Mucosa of stomach (tissue), 1 donor: ENCODE results near the gene ZNF106.

Source experiments
- H3K27me3 ChIP-seq: one replicate; pipeline ENCODE4 v1.7.0; 2013; ENCODE audit warnings: mild to moderate bottlenecking, low read length; ENCODE audit not compliant: control insufficient read depth, insufficient read depth
- H3K36me3 ChIP-seq: one replicate; pipeline ENCODE4 v1.7.0; 2013; ENCODE audit warnings: low read length; ENCODE audit not compliant: control insufficient read depth, insufficient read depth
- H3K4me1 ChIP-seq: one replicate; pipeline ENCODE4 v1.7.0; 2013; ENCODE audit warnings: mild to moderate bottlenecking, low read length; ENCODE audit not compliant: control insufficient read depth, insufficient read depth
- H3K4me3 ChIP-seq: one replicate; pipeline ENCODE4 v1.7.0; 2013; ENCODE audit warnings: low read length
- H3K9ac ChIP-seq: one replicate; pipeline ENCODE4 v1.7.0; 2013; ENCODE audit warnings: mild to moderate bottlenecking, low read length, moderate library complexity
- H3K9me3 ChIP-seq: one replicate; pipeline ENCODE4 v1.7.0; 2013; ENCODE audit warnings: mild to moderate bottlenecking, low read length, moderate library complexity; ENCODE audit not compliant: control insufficient read depth
- donor health status: Pancreatic carcinoma.

ZNF106 gene

DNA sequence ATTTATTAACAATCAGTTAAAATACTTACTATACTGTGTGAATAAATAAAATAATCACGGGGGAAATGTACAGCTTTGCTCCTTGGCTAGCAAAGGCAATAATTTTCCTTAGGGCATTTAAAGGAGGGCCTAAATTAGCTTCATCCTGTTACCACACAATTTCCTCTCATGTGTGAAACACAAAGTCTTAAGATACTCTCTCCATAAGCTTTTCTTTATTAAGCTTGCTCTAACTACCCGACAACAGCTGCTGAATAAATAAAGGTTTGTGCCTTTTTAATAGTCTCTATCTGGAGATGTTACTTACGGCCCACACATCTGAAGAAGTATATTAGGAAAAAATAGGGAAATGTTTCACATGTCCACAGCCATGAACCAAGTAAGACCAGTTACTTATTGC, 29.7 kb downstream of the ZNF106 start:
- Histone ChIP-seq H3K36me3 (no peaks in the 10 kb centered on the region), H3K4me3 (no peak overlapping the region), H3K4me1 (peaks cover 7% of the 10 kb centered on the region), H3K9ac (no peak overlapping the region), H3K27me3 (no peaks in the 10 kb centered on the region), H3K9me3 (no peaks in the 10 kb centered on the region)

DNA sequence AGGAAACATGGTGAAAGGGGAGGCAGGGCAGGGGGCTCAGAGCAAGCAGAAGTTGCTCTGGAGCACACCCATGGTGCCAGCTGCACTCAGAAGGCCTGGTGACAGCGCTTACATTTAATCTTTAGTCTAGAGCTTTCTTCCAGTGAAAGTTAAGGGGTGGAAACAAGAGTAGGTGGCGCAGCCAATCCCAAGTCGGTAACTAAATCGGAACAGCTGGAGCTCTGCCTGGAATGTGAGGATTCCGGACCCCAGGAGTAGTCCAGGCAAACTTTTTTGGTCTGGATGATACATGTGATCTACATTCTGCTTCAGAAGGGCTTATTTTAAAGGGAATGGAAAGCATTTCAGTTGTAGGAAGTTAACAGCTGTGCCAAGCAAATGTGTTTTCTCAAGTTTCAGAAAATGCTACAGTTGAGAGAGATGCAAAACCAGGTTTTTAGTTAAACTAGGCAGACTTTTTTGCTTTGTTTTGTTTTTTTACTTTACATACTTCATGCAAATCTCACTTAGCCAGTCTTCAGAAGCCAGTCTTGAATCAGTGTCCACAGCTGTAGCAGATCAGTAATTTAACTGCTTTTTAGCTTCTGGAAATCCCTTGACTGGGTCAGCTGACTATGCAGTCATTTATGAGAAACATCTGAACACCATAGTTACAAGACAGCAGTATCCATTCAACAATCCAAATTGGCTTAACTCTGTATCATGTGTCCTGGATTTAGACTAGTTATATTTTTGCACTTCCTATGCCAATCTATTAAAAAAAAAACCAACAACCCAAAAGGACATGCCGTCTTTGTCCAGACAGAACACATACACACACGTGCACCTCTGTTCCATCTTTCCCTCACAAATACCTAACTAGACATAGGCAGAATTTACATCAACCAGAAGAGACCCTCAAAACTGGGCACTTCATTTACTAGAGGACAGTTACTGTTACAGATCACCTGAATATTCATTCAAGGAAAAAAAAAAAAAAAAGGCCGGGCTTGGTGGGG, 33.2 kb downstream of the ZNF106 start:
- H3K9ac ChIP-seq = no peak overlapping the region

DNA sequence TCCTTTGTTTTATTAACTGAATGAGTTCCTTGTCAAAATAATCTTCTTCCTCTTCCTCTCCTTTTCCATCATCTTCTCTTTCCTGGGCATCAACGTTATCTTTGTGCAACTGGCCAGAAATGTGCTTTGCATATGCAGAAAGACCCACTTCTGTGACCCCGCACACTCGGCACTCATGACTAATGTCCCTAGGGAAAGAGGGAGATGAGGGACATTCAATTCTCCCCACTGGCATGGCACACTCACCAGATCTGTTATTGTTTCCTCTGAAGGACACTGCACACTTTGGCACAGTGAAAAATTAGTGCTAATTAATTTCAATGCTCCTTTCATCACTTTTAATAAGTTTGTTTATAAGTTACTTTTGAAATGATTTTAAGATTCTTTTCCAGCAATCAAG, 34.0 kb downstream of the ZNF106 start:
- Histone ChIP-seq H3K9me3 (no peaks in the 10 kb centered on the region), H3K36me3 (no peaks in the 10 kb centered on the region), H3K4me3 (no peak overlapping the region), H3K9ac (no peak overlapping the region), H3K4me1 (peaks cover 14% of the 10 kb centered on the region), H3K27me3 (no peaks in the 10 kb centered on the region)

More for the DNA sequence above, 33.2 kb downstream of the ZNF106 start:
- H3K4me3 ChIP-seq = no peak overlapping the region
- H3K27me3 ChIP-seq = no peaks in the 10 kb centered on the region
- no peaks in the 10 kb centered on the region for H3K36me3 ChIP-seq
- no peaks in the 10 kb centered on the region for H3K9me3 ChIP-seq
- H3K4me1 ChIP-seq = peaks cover 14% of the 10 kb centered on the region

DNA sequence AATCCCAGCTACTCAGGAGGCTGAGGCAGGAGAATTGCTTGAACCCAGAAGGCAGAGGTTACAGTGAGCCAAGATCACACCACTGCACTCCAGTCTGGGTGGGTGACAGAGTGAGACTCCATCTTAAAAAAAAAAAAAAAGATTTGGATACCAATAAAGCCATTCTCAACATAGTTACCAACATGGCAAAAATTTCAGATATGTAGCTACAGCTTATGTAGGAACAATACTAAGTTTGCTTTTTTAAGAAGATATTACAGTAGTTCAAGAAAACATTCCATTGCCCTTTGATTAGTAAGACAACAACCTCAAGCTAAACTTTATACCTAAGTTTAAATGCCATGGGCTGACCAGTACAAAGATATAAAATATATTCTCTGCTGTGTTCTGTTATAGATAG, 34.4 kb downstream of the ZNF106 start:
- Histone ChIP-seq H3K4me1 (peaks cover 14% of the 10 kb centered on the region), H3K9me3 (no peaks in the 10 kb centered on the region), H3K36me3 (no peaks in the 10 kb centered on the region), H3K9ac (no peak overlapping the region), H3K27me3 (no peaks in the 10 kb centered on the region), H3K4me3 (no peak overlapping the region)

DNA sequence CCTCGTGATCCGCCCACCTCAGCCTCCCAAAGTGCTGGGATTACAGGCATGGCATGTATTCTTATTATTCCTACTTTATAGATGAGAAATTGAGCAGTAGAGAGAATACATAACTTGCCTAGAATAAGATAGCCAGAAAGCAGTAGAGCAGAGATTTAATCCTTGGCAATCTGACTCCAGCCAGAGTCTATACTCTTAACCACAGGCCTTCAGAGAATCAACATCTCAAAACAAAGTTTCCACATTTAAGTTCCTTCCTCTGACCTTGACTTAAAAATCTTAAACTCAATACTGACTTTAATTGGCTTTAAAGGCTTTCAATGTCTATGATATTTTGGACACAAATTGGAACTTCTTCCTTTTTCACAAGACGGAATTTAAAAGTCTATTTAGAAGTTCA, 37.1 kb downstream of the ZNF106 start:
- Histone ChIP-seq H3K9ac (no peak overlapping the region), H3K4me1 (peaks cover 14% of the 10 kb centered on the region)

DNA sequence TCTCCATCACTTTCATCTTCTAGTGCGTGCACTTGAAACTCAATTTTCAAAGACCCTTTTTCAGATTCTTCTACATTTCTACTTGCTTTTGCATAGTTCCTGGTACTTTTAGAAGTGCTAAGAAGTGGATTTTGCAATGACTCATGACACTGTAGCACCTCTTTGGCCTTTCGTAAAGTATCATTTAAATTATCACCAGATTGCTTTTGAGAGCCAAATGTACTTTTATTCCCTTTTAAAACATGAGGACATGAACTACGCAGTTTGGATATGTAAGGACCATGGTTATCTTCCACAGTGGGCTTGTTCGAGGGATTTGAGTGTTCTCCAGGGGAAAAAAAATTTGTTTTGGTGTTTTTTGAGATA, 40.5 kb downstream of the ZNF106 start:
- H3K9ac ChIP-seq = no peak overlapping the region
- no peak overlapping the region for H3K4me3 ChIP-seq

More for the DNA sequence above, 37.1 kb downstream of the ZNF106 start:
- Histone ChIP-seq H3K4me3 (no peak overlapping the region), H3K27me3 (no peaks in the 10 kb centered on the region), H3K9me3 (no peaks in the 10 kb centered on the region), H3K36me3 (peaks cover 5% of the 10 kb centered on the region)

DNA sequence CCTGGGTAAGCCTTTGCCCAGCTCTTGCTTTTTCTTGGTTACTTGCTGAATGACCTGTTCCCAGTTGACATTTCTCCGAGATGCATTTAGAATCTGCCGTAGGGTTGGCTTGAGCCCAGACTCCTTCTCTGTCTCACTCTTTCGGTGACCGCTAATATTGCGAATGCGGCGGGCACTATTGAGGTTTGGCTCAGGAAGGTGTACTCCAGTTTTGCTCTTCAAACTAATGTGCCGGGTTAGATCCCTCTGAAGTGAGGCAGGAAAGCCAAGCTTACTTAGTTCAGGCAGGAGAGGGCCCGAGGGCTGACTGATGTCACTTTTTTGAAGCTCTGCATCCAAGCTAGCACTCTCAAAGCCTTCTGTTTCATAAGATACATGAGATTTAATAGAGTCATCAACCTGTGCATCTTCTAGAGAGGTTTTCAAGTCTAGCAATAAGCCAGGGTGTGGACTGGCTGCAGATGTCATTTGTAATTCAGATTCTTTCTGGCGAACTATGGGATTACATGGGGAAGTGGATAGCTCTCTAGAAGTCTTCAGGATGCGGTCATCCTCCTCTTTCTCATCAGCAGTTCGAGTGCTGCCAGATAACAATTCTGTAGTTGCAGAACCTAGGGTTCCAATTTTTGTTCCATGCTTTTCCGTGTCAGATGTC, 41.0 kb downstream of the ZNF106 start:
- H3K9me3 ChIP-seq = no peaks in the 10 kb centered on the region
- H3K4me1 ChIP-seq = peaks cover 4% of the 10 kb centered on the region
- no peak overlapping the region for H3K4me3 ChIP-seq
- no peak overlapping the region for H3K9ac ChIP-seq
- no peaks in the 10 kb centered on the region for H3K27me3 ChIP-seq
- peaks cover 5% of the 10 kb centered on the region for H3K36me3 ChIP-seq

More for the DNA sequence above, 40.5 kb downstream of the ZNF106 start:
- Histone ChIP-seq H3K4me1 (peaks cover 6% of the 10 kb centered on the region), H3K27me3 (no peaks in the 10 kb centered on the region), H3K9me3 (no peaks in the 10 kb centered on the region), H3K36me3 (peaks cover 5% of the 10 kb centered on the region)

DNA sequence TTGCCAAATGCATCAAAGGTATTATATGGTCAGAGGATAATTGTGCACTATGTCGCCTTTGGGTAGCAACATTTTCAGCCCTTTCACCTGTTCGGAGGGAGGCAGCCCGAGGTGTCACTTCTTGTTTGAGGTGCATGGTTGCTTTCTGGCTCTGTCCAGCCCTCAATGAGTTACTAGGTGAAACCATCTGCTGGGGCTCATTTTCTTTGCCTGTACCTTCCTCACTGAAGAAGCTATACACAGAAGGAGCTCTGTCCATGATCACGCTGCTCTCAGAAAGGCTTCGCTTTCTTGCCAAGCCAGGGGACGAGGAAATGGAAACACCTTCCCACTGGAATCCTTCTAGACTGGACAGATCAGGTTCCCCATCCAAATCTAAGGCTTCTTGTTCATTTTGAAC, 42.7 kb downstream of the ZNF106 start:
- no peaks in the 10 kb centered on the region for H3K4me1 ChIP-seq
- no peaks in the 10 kb centered on the region for H3K9me3 ChIP-seq
- H3K9ac ChIP-seq = no peak overlapping the region
- peaks cover 5% of the 10 kb centered on the region for H3K36me3 ChIP-seq
- no peak overlapping the region for H3K4me3 ChIP-seq
- no peaks in the 10 kb centered on the region for H3K27me3 ChIP-seq

DNA sequence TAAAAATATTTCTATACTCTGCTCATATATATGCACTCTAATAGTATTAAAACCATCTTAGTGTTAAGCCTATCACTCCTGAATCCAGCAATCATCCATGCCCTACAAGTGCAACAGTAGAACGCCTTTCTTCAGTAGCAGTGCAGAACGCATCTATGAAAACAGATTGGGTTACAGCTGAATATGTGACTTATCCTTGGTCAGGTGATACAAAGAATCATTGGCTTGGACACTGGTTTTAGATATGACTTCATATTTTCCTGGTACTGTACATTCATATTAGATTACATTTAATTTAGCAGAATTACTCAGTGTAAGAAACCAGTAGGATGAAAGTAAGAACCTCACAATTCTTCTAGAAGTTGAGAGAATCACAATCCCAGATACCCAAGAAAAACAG, 43.3 kb downstream of the ZNF106 start:
- no peak overlapping the region for H3K9ac ChIP-seq
- no peak overlapping the region for H3K4me3 ChIP-seq
- no peaks in the 10 kb centered on the region for H3K4me1 ChIP-seq
- peaks cover 5% of the 10 kb centered on the region for H3K36me3 ChIP-seq
- no peaks in the 10 kb centered on the region for H3K27me3 ChIP-seq
- H3K9me3 ChIP-seq = no peaks in the 10 kb centered on the region

DNA sequence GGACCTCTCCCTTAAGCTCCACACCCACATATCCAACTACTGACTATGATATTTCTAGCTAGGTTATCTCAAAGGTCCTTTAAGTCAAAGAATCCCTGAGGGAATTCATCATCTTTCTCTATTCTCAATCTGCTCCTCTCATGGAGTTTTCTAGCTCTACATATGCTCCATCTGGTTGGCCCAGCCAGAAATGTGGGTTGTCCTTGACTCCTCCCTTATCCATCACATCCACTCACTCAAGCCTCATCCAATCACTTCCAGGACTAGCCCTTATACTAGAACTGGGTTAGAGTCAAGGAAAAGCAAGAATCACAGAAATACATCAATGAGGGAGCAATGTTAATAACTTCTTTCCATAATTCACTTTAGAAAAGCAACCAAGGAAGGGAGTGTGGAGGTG, 45.4 kb downstream of the ZNF106 start:
- Histone ChIP-seq H3K9me3 (no peaks in the 10 kb centered on the region), H3K36me3 (peaks cover 5% of the 10 kb centered on the region), H3K4me3 (no peak overlapping the region), H3K27me3 (no peaks in the 10 kb centered on the region), H3K4me1 (no peaks in the 10 kb centered on the region), H3K9ac (no peak overlapping the region)

DNA sequence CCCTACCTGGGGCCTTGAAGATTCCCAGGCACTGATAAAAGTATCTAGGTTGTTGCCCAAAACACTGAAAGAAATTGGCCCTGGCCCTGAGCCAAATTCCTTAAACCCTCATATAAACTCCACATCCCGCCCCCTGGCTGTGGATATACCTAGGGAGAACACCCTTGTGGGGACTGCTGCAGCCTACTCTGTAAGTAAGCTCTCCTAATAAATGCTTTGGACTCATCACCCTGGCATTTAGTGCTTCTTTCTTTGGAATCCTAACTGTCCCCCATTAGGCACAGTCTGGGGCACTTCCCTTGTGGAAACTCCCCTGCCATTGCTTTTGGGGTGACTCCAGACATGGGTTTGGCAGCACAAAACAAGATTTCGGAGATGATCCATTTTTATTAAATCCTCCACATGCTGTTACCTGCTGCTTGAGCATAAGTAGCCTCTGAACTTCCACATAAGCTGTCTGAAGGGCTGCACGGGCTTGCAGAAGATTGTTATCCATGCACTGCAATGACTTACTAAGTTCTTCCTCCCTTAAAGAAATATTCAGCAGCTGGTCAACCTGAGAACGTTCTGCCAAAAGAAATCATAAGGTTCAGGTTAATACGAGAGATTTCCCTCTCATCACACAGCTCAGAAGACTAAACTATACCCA, 46.4 kb downstream of the ZNF106 start:
- H3K9me3 ChIP-seq = no peaks in the 10 kb centered on the region
- no peak overlapping the region for H3K9ac ChIP-seq
- no peak overlapping the region for H3K4me3 ChIP-seq
- no peaks in the 10 kb centered on the region for H3K27me3 ChIP-seq
- H3K36me3 ChIP-seq = no peaks in the 10 kb centered on the region
- no peaks in the 10 kb centered on the region for H3K4me1 ChIP-seq
